Glomerular visceral epithelial cell (primary cell): Measurements from ENCODE around the gene SCAMP2.
"Not testable (repeated sequence)": the region's sequence is repeated elsewhere in the genome, so short reads cannot be mapped to it uniquely, and the experiment has no call there.

Experiments used
- DNase-seq: peaks from one replicate; pipeline ENCODE4 v3.0.0-alpha.2; 2016; ENCODE audit errors: extremely low spot score

Gene SCAMP2, protein sequence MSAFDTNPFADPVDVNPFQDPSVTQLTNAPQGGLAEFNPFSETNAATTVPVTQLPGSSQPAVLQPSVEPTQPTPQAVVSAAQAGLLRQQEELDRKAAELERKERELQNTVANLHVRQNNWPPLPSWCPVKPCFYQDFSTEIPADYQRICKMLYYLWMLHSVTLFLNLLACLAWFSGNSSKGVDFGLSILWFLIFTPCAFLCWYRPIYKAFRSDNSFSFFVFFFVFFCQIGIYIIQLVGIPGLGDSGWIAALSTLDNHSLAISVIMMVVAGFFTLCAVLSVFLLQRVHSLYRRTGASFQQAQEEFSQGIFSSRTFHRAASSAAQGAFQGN

GRCh38 chr15:74873036-74873755 lies at the start of gene SCAMP2:
TSS of gene SCAMP2 (minus strand) at chr15:74873365. CDS start at chr15:74873255, 110 bp downstream.
- DNase-seq: peak; percentile 91

DNA sequence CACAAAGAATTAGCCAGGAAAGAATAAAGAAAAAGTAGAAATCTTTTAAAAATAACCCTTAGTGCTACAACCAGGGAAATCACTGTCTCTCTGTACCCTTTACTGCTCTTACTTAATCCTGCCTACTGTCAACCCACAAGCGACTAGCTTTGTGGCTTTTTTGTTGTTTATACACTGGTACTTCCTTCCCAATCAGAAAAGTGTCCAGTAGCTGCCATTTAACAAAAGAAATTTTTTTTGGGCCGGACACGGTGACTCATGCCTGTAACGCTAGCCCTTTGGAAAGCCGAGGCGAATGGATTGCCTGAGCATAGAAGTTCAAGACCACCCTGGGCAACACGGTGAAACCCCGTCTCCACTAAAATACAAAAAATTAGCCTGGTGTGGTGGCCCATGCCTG lies 47.3 kb upstream of the SCAMP2 start:
- DNase-seq: no peak

DNA sequence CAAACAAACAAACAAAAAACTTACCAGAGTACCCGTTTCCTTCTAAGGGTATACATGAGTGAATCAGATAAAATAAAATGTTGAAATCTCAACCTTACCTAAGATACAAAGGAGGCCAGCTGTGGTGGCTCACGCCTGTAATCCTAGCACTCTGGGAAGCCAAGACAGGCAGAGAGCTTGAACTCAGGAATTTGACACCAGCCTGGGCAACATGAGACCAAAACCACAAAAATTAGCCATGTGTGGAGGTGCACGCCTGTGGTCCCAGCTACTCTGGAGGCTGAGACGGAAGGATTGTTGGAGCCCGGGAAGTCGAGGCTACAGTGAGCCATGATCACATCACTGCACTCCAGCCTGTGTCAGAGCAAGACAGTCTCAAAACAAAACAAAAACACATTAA lies 44.5 kb upstream of the SCAMP2 start:
- peak; percentile 49 for DNase-seq

- not testable (repeated sequence) for DNase-seq
Measured at GRCh38 chr15:74913799-74914198, 40.6 kb upstream of the SCAMP2 start.

DNA sequence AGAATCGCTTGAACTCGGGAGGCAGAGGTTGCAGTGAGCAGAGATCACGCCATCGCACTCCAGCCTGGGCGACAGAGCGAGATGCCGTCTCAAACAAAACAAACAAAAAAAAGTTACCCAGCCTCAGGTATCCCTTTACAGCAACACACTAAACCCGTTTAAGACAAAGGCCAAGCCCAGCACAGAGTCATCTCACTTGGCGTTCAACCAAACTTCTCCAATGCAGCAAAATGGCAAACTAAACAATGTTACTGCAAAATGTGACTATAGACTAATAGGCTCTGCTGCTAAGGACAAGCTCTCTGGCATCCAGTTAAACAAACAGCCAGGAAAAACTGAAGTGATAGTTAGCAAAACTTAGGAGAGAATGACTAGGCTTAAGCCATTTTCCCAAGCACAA lies 39.9 kb upstream of the SCAMP2 start:
- no peak for DNase-seq

- DNase-seq: no peak
Measured at GRCh38 chr15:74908635-74909034, 35.5 kb upstream of the SCAMP2 start.

GRCh38 chr15:74907163-74907870 lies 34.2 kb upstream of the SCAMP2 start:
- no peak for DNase-seq

DNA sequence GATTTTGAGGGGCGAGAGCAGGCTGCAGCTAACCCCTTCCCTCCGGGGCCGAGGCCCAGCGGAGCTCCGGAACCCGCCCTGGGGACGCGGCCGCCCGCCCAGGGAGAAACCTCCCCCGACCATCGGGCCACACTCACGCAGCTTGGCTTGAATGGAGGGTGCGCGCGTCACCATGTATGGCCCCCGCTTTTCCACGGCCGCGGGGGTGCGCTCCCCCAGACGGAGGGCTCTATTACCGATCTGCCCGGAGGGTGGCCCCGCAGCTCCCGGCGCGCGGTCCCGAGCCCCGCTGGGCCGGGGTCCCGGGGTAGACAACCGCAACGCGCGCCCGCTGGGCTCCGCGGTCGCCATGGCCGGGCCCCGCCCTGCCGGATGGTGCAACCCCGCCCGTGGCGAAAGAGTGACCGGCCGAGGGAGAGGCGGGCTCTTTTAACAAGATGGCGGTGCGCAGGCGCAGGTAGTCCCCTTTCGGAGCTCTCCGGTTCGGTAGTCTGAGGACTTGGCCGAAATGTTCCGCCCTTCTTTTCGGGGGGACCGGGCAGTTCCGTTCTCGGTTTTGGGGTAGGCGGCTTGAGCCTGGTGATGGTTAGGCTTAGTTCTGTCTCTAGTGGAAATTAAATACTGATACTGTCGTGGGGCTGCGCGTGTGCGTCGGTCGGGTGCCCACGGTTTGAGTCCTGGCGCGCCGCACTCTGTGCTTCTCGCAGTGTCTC lies 33.4 kb upstream of the SCAMP2 start, which contains the start of gene FAM219B:
TSS of gene FAM219B (minus strand) at position 402 of the 713 bp plus-strand sequence. CDS start at position 351, 51 bp downstream.
- DNase-seq: peak; percentile 85

GRCh38 chr15:74906067-74906449 lies 32.9 kb upstream of the SCAMP2 start:
- DNase-seq: peak; percentile 41

GRCh38 chr15:74904190-74904805 lies 31.1 kb upstream of the SCAMP2 start:
- DNase-seq: no peak

- DNase-seq: no peak
Measured at GRCh38 chr15:74903676-74904075, 30.5 kb upstream of the SCAMP2 start.

DNA sequence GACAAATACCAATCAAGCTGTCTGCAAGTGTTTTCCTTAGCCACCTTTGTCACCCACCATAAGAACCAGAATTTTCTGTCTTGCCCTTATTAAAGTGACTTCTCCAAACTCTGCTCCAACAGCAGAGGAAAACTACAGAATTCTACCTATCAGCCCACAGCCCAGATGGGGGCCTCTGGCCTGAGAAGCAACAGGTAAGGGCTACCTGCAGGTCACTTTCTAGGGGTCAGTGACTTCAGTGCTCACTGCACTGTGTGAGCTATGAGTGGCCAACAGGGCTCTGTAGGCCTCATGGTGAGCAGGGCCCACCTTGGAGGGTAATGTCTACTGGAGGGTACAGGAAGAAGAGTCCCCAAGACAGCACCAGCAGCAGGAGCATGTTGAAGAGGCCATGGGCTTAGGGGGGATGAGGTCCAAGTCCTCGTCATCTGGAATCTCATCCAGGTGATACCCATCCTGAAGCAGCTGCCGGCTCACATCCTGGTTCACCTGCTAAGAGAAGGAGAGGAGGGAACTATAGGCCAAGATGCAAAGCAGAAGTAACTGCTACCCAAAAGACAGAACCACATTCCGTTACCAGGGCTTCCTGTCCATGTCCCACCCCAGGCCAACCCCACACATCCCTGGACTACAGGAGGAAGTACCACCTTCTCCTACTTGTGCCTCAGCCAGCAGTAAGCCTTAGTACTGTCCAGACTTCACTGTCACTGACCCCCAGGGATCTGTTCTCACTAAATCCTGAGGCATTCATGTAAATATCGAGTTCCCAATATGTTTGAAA lies 29.3 kb upstream of the SCAMP2 start:
- DNase-seq: no peak

DNA sequence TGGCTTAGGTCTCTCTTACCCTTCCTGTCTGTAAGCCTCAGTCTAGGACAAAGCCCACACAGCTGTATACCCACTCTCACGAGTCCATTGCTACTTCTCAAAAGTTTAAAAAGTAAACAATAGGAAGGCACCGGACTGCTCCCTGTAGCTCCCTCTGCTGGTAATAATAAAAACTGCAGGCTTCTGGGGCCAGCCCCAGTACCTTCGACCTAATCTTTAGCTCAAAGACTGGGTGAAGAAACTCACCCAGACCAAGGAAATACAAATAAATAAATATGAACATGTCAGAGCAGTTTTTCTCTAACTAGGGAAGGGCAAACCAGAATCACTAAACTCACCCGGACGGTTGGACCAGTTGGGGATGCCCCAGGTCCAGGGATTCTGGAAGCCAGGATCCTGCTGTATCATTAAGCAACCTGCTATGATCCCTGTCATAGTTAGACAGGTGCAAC lies 28.5 kb upstream of the SCAMP2 start:
- peak; percentile 69 for DNase-seq

DNA sequence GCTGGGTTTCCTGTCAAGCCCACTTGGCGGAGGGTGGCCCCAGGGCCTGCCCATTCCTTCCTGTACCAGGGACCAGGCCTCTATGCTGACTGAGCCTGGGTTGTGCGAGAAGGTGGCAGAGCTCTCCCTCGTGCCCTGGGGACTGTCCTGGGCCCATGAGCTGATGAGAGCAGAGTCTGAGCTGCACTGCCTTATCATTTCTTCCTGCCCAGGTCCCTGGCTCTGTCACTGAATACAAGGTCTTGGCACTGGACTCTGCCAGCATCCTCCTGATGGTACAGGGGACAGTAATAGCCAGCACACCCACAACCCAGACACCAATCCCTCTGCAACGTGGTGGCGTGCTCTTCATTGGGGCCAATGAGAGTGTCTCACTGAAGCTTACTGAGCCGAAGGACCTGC lies 24.1 kb upstream of the SCAMP2 start:
- no peak for DNase-seq

DNA sequence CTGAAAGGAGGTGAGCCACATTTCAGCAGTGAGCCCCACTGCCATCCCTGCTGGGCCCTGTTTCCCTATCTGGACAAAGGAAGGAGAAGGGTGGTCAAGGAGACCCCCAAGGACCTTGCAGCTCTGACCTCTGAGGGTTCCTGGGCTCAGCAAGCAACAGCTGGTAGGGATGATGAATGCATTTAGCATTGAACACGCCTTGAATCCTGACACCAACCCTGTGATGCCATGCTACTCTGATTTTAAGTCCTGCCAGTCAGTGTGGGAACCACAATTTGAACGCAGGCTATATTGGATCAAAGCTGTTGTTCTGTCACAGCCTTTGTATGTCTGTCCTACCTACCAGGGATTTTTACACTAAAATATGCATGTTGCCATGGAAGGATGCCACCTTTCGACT lies 23.2 kb upstream of the SCAMP2 start:
- no peak for DNase-seq

GRCh38 chr15:74895830-74896229 lies 22.7 kb upstream of the SCAMP2 start:
- DNase-seq: no peak

DNA sequence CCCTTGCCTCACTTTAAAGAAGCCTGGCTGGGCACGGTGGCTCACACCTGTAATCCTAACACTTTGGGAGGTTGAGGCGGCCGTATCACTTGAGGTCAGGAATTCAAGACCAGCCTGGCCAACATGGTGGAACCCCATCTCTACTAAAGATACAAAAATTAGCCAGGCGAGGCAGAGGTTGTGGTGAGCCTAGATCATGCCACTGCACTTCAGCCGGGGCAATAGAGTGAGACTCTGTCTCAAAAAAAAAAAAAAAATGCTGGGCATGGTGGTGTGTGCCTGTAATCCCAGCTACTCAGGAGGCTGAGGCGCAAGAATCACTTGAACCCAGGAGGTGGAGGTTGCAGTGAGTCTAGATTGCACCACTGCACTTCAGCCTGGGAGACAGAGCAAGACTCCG lies 21.2 kb upstream of the SCAMP2 start:
- DNase-seq: not testable (repeated sequence)

DNA sequence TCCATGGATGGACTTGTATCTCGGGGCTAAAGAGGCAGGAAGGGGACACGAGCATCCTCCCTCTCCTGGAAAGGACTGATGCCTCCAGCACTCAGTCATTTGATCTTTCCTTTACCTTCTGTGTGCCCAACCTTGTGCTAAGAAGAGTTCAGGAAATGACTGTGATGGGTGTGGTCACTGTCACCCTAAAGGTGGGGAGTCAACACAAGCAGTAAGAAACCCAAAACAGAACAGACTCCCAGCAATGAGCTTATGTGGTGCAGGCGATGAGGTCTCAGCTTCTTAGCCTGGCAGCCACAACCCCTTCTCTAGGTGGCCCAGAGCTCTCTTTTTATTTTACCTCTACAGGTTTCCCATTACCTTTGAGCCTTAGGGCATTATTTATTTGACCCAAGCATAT lies 20.5 kb upstream of the SCAMP2 start:
- no peak for DNase-seq

DNA sequence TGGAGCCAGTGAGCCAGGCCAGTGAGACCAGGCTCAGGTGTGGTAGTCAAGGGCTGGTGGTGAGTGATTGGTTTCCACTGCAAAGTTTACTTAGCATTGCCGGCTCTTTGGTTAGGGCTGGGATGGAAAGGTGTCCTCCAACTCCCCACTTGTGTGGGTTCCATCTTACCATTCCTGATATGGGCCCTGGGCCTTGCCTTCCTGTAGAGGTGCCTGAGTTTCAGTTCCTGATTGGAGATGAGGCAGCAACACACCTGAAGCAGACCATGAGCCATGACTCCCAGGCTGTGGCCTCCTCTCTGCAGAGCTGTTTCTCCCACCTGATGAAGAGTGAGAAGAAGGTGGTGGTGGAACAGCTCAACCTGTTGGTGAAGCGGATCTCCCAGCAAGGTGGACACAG lies 19.8 kb upstream of the SCAMP2 start:
- DNase-seq: no peak

DNA sequence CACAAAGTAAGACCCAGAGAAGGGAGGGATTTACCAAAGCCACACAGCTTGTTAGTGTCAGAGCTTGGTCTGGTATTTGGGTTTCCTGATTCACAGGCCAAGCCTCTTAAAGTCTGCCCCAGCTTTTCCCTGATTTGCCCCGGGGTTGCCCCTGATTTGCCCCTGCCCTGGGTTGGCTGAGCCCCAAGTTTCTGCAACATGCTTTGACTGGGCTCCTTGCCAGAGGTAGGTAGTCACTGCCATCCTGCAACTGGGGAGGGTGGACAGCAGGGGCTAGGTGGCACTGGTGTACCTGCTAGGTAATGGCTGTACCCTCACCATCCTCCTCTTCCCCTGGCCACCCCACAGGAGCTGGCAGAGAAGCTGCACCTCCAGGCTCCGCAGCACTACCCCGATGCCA lies 19.1 kb upstream of the SCAMP2 start:
- no peak for DNase-seq

DNA sequence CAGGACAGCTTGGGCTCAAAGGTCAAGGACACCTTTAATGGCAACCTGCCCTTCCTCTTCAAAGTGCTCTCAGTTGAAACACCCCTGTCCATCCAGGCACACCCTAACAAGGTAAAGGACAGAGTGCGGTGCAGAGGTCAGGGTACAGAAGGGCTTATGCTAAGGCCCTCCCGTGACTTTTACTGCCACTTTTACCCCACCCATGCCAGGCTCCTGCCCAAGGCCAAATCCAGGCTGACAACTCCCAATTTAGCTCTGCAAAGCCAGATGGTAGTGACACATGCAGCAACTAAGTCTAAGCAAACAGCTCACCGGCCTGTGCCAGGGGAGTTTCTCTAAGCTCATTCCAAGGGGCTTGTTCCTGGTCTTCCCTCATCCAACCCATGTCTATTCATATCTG lies 18.3 kb upstream of the SCAMP2 start:
- no peak for DNase-seq
